ENCODE data around the gene ZNF273.

ZNF273 gene

GRCh38 chr7:64876792-64877713 lies 26.0 kb upstream of the ZNF273 start:
- peak; percentile 68 for DNase-seq (ENCODE audit: low spot score)
- TF ChIP-seq, protein P1, sequence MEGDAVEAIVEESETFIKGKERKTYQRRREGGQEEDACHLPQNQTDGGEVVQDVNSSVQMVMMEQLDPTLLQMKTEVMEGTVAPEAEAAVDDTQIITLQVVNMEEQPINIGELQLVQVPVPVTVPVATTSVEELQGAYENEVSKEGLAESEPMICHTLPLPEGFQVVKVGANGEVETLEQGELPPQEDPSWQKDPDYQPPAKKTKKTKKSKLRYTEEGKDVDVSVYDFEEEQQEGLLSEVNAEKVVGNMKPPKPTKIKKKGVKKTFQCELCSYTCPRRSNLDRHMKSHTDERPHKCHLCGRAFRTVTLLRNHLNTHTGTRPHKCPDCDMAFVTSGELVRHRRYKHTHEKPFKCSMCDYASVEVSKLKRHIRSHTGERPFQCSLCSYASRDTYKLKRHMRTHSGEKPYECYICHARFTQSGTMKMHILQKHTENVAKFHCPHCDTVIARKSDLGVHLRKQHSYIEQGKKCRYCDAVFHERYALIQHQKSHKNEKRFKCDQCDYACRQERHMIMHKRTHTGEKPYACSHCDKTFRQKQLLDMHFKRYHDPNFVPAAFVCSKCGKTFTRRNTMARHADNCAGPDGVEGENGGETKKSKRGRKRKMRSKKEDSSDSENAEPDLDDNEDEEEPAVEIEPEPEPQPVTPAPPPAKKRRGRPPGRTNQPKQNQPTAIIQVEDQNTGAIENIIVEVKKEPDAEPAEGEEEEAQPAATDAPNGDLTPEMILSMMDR (IDR thresholded peaks at IDR 0.05; ENCODE audit: borderline replicate concordance, control extremely low read depth, extremely low read depth, insufficient read depth, missing control alignments) = no peak
- in situ Hi-C loops (cut with MboI; ENCODE audit: low sequenced_read_pairs, unreplicated experiment) = no loop called here

DNA sequence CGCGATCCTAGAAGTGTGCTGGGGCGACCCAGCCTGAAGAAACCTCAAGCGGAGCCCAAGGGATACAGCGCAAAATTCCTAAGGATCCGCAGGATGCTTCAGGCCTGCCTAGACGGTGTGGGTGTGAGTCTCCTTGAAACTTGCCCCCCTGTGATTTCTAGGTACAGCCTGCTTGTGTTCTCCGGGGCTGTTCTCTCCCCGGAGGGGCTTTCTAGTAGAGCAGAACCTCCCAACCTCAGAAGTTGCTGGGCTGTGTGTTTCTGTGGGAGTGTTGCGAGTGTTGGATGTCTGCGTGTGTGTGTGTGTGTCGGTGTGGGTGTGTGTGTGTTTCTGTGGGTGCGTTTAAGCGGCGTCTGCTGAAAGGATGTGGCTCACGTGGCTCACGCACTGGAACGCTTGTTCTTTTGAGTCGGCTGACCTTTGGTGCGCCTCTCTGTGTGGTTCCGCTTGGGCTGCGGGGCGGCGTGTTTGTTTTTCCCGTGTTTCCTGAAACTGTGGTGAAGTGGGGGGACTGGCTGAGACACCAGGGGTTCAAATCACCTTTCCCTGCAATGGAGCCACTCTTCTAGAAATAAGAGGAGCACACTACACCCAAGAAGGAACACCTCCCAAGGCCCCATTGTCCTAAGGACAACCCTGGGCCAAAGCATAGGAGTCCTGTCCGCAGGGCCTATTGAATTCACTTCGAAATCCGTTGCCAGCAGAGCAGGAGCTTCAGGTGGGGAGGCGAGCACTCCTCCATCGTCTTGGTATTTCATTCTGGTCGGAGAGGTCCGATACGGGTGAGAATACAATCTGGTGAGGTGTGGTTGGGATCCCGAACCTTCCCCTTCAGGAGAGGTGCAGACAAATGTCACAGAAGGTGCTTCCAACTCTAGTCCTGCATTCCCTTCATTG lies 25.1 kb upstream of the ZNF273 start:
- in situ Hi-C loops (cut with MboI; ENCODE audit: low sequenced_read_pairs, unreplicated experiment) = no loop called here
- TF ChIP-seq, protein P1 (IDR thresholded peaks at IDR 0.05; ENCODE audit: borderline replicate concordance, control extremely low read depth, extremely low read depth, insufficient read depth, missing control alignments) = no peak
- peak; percentile 14 for DNase-seq (ENCODE audit: low spot score)

- DNase-seq (ENCODE audit: low spot score) = no peak
- TF ChIP-seq, protein P1 (IDR thresholded peaks at IDR 0.05; ENCODE audit: borderline replicate concordance, control extremely low read depth, extremely low read depth, insufficient read depth, missing control alignments) = no peak
- in situ Hi-C loops (cut with MboI; ENCODE audit: low sequenced_read_pairs, unreplicated experiment) = no loop called here
Measured at GRCh38 chr7:64878684-64879083, 24.4 kb upstream of the ZNF273 start.

DNA sequence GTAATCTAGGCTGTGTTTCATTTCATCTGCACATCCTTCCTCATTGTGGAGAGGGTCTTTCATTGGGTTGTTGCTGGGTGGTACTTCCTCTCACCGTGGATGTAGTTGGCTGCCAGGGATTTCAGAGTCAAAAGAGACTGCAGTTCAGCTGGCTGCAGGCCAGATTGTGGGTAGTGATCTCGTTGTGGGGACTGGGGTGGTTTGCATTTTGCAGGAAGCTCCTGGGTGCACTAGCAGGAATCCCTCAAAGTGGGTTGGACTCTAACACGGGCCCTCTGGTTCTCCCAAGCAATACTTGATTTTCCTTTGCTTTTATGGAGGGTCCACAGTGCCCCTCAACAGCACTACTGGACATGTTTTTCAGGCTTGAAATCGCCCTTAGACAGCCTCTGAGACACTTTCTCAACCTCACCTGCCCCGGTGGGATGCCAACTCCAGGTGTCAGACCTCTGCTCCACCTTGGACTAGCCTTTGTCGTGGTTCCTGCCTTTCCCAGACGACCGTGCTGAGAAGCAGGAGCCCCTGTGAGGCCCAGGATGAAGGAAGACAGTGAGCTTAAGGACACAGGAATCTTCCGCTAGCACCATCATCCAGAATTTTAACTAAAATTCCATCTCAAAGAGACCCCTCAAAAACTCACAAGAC lies 23.9 kb upstream of the ZNF273 start:
- TF ChIP-seq, protein P1 (IDR thresholded peaks at IDR 0.05; ENCODE audit: borderline replicate concordance, control extremely low read depth, extremely low read depth, insufficient read depth, missing control alignments) = no peak
- in situ Hi-C loops (cut with MboI; ENCODE audit: low sequenced_read_pairs, unreplicated experiment) = no loop called here
- no peak for DNase-seq (ENCODE audit: low spot score)

- DNase-seq (ENCODE audit: low spot score) = peak; percentile 22
- in situ Hi-C loops (cut with MboI; ENCODE audit: low sequenced_read_pairs, unreplicated experiment) = no loop called here
- TF ChIP-seq, protein P1 (IDR thresholded peaks at IDR 0.05; ENCODE audit: borderline replicate concordance, control extremely low read depth, extremely low read depth, insufficient read depth, missing control alignments) = no peak
Measured at GRCh38 chr7:64879800-64880199, 23.3 kb upstream of the ZNF273 start.
